IMR-90 (cell line): ENCODE data around the gene CLCA2. TPM values are rescaled to one million over a fixed set of nuclear protein-coding genes. Genes with fewer than 3 reads are reported as not detected.

ENCODE experiments used
- ATAC-seq: fragments of 200-7000 bp; cut with Tn5 transposase; 2 replicates; pipeline ENCODE4 v1.9.1; 2020; ENCODE audit warnings: low read depth, mild to moderate bottlenecking, moderate library complexity
- BruUV-seq: library from RNA; stranded (reverse); fragments of 400-500 nt; replicated peaks from 2 replicates; lab custom pipeline; 2021; lab: Mats Ljungman, UMichigan
- CTCF ChIA-PET: fragments of 300-600 bp; formaldehyde crosslinking; extraction: SDS; loops from one replicate; lab custom pipeline; 2021; ENCODE audit warnings: antibody characterized with exemption; lab: Yijun Ruan, JAX
- POLR2A ChIA-PET: fragments of 300-600 bp; sonication (Branson Sonifier 250); formaldehyde crosslinking; loops from one replicate; lab custom pipeline; 2022; ENCODE audit warnings: antibody characterized with exemption; ENCODE audit not compliant: unreplicated experiment; lab: Charles Lee
- DNase-seq: peaks from one replicate; pipeline ENCODE4 v3.0.0; 2013
- H2AFZ ChIP-seq: replicated peaks from 2 replicates; pipeline ENCODE3; 2013; ENCODE audit warnings: low read length, mild to moderate bottlenecking; ENCODE audit not compliant: poor library complexity
- H2AK5ac ChIP-seq: 2 replicates; pipeline ENCODE4 v1.6.1; 2013; ENCODE audit warnings: low read depth, low read length, inconsistent platforms
- H2AK9ac ChIP-seq: replicated peaks from 2 replicates; pipeline ENCODE3; 2013; ENCODE audit warnings: mild to moderate bottlenecking, low read depth, low read length, moderate library complexity; ENCODE audit not compliant: poor library complexity
- H2BK120ac ChIP-seq: 2 replicates; pipeline ENCODE4 v1.6.1; 2013; ENCODE audit warnings: low read depth, low read length, inconsistent platforms
- H2BK15ac ChIP-seq: 3 replicates; pipeline ENCODE4 v1.6.1; 2013; ENCODE audit warnings: low read depth, low read length, inconsistent platforms
- H2BK20ac ChIP-seq: 2 replicates; pipeline ENCODE4 v1.6.1; 2013; ENCODE audit warnings: low read depth, mild to moderate bottlenecking, inconsistent platforms, low read length, moderate library complexity
- H2BK5ac ChIP-seq: 2 replicates; pipeline ENCODE4 v1.6.1; 2013; ENCODE audit warnings: mild to moderate bottlenecking, low read depth, low read length, inconsistent platforms; ENCODE audit not compliant: poor library complexity, severe bottlenecking
- H3K14ac ChIP-seq: replicated peaks from 2 replicates; pipeline ENCODE4 v1.6.1; 2013; ENCODE audit warnings: low read depth, low read length, inconsistent platforms
- H3K18ac ChIP-seq: 2 replicates; pipeline ENCODE4 v1.6.1; 2013; ENCODE audit warnings: low read depth, low read length, control low read depth
- H3K23ac ChIP-seq: 2 replicates; pipeline ENCODE4 v1.6.1; 2013; ENCODE audit warnings: low read depth, low read length, inconsistent platforms
- H3K27ac ChIP-seq: 2 replicates; pipeline ENCODE4 v1.5.1; 2013; ENCODE audit warnings: mild to moderate bottlenecking, control low read depth, low read length; ENCODE audit not compliant: insufficient read depth
- H3K27me3 ChIP-seq: 2 replicates; pipeline ENCODE4 v1.6.1; 2013; ENCODE audit warnings: low read length; ENCODE audit not compliant: control insufficient read depth, insufficient read depth
- H3K36me3 ChIP-seq: 2 replicates; pipeline ENCODE4 v1.6.1; 2013; ENCODE audit warnings: low read length, mixed read lengths; ENCODE audit not compliant: control insufficient read depth, insufficient read depth
- H3K4ac ChIP-seq: 2 replicates; pipeline ENCODE4 v1.6.1; 2013; ENCODE audit warnings: low read depth, low read length, inconsistent platforms
- H3K4me1 ChIP-seq: 2 replicates; pipeline ENCODE4 v1.6.1; 2013; ENCODE audit warnings: low read length, mixed read lengths; ENCODE audit not compliant: control insufficient read depth, insufficient read depth
- H3K4me2 ChIP-seq: 2 replicates; pipeline ENCODE4 v1.6.1; 2013; ENCODE audit warnings: low read depth, mild to moderate bottlenecking, control low read depth, low read length, moderate library complexity
- H3K4me3 ChIP-seq: 2 replicates; pipeline ENCODE4 v1.5.1; 2013; ENCODE audit warnings: low read depth, mild to moderate bottlenecking, control low read depth, low read length, moderate library complexity; ENCODE audit not compliant: insufficient read depth
- H3K56ac ChIP-seq: 2 replicates; pipeline ENCODE4 v1.6.1; 2013; ENCODE audit warnings: low read length, inconsistent platforms; ENCODE audit not compliant: insufficient read depth; ENCODE audit errors: extremely low read depth
- H3K79me1 ChIP-seq, 2 experiments: 2 replicates each; pipeline ENCODE4 v1.6.1; 2013; ENCODE audit warnings: low read length in 2 of 2, inconsistent platforms in 1 of 2, low read depth in 1 of 2
- H3K9ac ChIP-seq: 2 replicates; pipeline ENCODE4 v1.6.1; 2013; ENCODE audit warnings: low read depth, low read length, control low read depth
- H3K9me1 ChIP-seq: 2 replicates; pipeline ENCODE4 v1.6.1; 2013; ENCODE audit warnings: low read length, inconsistent platforms; ENCODE audit not compliant: insufficient read depth
- H3K9me3 ChIP-seq: 2 replicates; pipeline ENCODE4 v1.6.1; 2013; ENCODE audit warnings: low read length; ENCODE audit not compliant: control insufficient read depth, insufficient read depth
- H4K20me1 ChIP-seq: 2 replicates; pipeline ENCODE4 v1.6.1; 2013; ENCODE audit warnings: low read length, inconsistent platforms; ENCODE audit not compliant: insufficient read depth
- H4K5ac ChIP-seq: 2 replicates; pipeline ENCODE4 v1.6.1; 2013; ENCODE audit warnings: mild to moderate bottlenecking, low read depth, low read length, control low read depth
- H4K8ac ChIP-seq, 2 experiments: 2 replicates each; pipeline ENCODE4 v1.6.1; 2013; ENCODE audit warnings: low read depth in 2 of 2, low read length in 2 of 2, control low read depth in 1 of 2, inconsistent platforms in 1 of 2
- H4K91ac ChIP-seq: 2 replicates; pipeline ENCODE4 v1.6.1; 2013; ENCODE audit warnings: low read depth, low read length, inconsistent platforms; ENCODE audit not compliant: insufficient read depth
- CEBPB ChIP-seq: IDR thresholded peaks from 2 replicates; pipeline ENCODE4 v1.6.1; 2012; ENCODE audit warnings: low read depth, low read length, improper control_type of control experiment
- FOS ChIP-seq: fragments of 150-350 bp; IDR thresholded peaks from 2 replicates; pipeline ENCODE4 v1.6.1; 2016; ENCODE audit warnings: low read depth, low read length
- POLR2A ChIP-seq: IDR thresholded peaks from 2 replicates; pipeline ENCODE4 v1.6.1; 2012; ENCODE audit warnings: mild to moderate bottlenecking, low read depth, low read length
- RAD21 ChIP-seq: IDR thresholded peaks from 2 replicates; pipeline ENCODE4 v1.6.1; 2012; ENCODE audit warnings: low read length, improper control_type of control experiment
- RCOR1 ChIP-seq: IDR thresholded peaks from 2 replicates; pipeline ENCODE4 v1.6.1; 2012; ENCODE audit warnings: mild to moderate bottlenecking, low read length, improper control_type of control experiment; ENCODE audit not compliant: insufficient replicate concordance
- RFX5 ChIP-seq: IDR thresholded peaks from 2 replicates; pipeline ENCODE4 v1.8.0; 2012; ENCODE audit warnings: low read depth, mild to moderate bottlenecking, low read length, moderate library complexity
- SMC3 ChIP-seq: fragments of 150-350 bp; IDR thresholded peaks from 2 replicates; pipeline ENCODE4 v1.6.1; 2016; ENCODE audit warnings: low read depth, mild to moderate bottlenecking, antibody characterized with exemption, low read length, moderate library complexity
- dilution Hi-C: fragments of 300-500 bp; cut with HindIII; formaldehyde crosslinking; loops from one replicate; pipeline ENCODE4 v1.14.3; 2018; ENCODE audit warnings: low sequenced_read_pairs; ENCODE audit not compliant: unreplicated experiment
- in situ Hi-C: fragments of 300-500 bp; cut with MboI; formaldehyde crosslinking; loops from 3 replicates; pipeline ENCODE4 v1.14.3; 2019; ENCODE audit warnings: low sequenced_read_pairs, inconsistent platforms, mixed read lengths
- intact Hi-C: fragments of 100-400 bp; cut with micrococcal nuclease; formaldehyde crosslinking; loops from 2 replicates; pipeline ENCODE4 v1.10.0; 2022
- polyA plus RNA-seq, 3 experiments: library from polyadenylated mRNA; depleted of rRNA; stranded (reverse); fragments of >200 nt; gene quantifications; 2 replicates each; pipeline ENCODE4 v1.2.3, GENCODE V29; 2012; ENCODE audit warnings: low replicate concordance in 1 of 3
- total RNA-seq: library from RNA; depleted of rRNA; stranded (reverse); fragments of >200 nt; gene quantifications from 2 replicates; pipeline ENCODE4 v1.2.3, GENCODE V29; 2012
- TF ChIP-seq, protein P1 (sequence below): fragments of 150-350 bp; IDR thresholded peaks from 2 replicates; pipeline ENCODE4 v1.6.1; 2016; ENCODE audit warnings: low read depth, mild to moderate bottlenecking, low read length, moderate library complexity, borderline replicate concordance

Gene CLCA2
- total and polyA plus RNA-seq, 2 of the 4 experiments (the other 2 are of a cell fraction), result 0.09 to 0.18 TPM

DNA sequence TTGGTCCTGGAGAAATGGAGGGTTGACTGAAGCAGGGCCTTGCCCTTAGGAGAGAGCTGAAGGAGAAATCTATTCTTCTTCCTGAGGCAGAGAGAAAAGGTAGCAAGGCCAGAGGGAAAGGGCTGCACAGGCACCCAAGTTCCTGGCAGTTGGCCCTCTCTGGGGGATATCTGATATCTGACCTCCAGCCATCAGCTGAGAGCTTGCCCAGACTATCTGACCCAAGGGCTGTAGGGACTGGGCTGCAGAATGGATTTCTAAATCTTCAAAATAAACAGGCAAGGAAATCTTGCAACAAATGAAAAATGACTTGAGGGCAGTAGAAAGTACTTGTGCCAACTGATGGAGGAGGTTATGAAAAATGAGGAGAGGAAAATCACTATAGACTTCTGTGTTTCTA lies 498 bp upstream of the CLCA2 start:
- Histone ChIP-seq H2BK15ac (no peak overlapping the region), H3K79me1 (no peaks in the 10 kb centered on the region), H3K9ac (no peak overlapping the region), H3K4me2 (no peak overlapping the region), H3K4me1 (no peaks in the 10 kb centered on the region), H2BK120ac (no peak overlapping the region), H3K14ac (no peak overlapping the region), H3K9me3 (no peaks in the 10 kb centered on the region), H3K27ac (no peak overlapping the region), H4K91ac (no peak overlapping the region), H3K4ac (no peak overlapping the region), H3K36me3 (no peaks in the 10 kb centered on the region), H3K4me3 (no peak overlapping the region), H3K27me3 (0 out of 2 replicates have a peak, but pooled peaks cover 3% of the 10 kb centered on the region), H2AK5ac (no peak overlapping the region), H3K9me1 (no peaks in the 10 kb centered on the region), H4K5ac (no peak overlapping the region), H2AFZ (no peak overlapping the region), H3K23ac (no peak overlapping the region), H4K8ac (no peak overlapping the region), H4K20me1 (no peaks in the 10 kb centered on the region), H2BK5ac (no peak overlapping the region), H2BK20ac (no peak overlapping the region), H3K18ac (no peak overlapping the region), H2AK9ac (no peak overlapping the region), H3K56ac (no peak overlapping the region)
- TF ChIP-seq RCOR1 (no peak), POLR2A (no peak), SMC3 (no peak), FOS (no peak), RAD21 (no peak), CEBPB (no peak), RFX5 (no peak)
- TF ChIP-seq, protein P1, sequence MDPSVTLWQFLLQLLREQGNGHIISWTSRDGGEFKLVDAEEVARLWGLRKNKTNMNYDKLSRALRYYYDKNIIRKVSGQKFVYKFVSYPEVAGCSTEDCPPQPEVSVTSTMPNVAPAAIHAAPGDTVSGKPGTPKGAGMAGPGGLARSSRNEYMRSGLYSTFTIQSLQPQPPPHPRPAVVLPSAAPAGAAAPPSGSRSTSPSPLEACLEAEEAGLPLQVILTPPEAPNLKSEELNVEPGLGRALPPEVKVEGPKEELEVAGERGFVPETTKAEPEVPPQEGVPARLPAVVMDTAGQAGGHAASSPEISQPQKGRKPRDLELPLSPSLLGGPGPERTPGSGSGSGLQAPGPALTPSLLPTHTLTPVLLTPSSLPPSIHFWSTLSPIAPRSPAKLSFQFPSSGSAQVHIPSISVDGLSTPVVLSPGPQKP, result no peak
- BruUV-seq, result no TSS peak
- ChIA-PET POLR2A (no interaction called here), CTCF (interaction anchor here (0.7 kb wide), 1 partner anchor 87 kb away, joined by 3 read pairs; no protein-coding TSS in a partner anchor)
- ATAC-seq (peak; percentile 53), DNase-seq (no peak)
- in situ Hi-C loops (no loop called here), intact Hi-C loops (no loop called here), dilution Hi-C loops (no loop called here)
